ENCODE results near the gene SLC12A4. TPM values are rescaled to one million over a fixed set of nuclear protein-coding genes. Genes with fewer than 3 reads are reported as not detected.

Gene SLC12A4
- total and polyA plus RNA-seq, 2 of the 13 experiments (the other 11 are each of a cell fraction or from before 2014, with no cell fraction given): 65.1 to 84.3 TPM

- TF ChIP-seq ZNF318 (CRISPR knock-in tag; IDR thresholded peaks at IDR 0.05) (no peak), SNAPC4 (CRISPR knock-in tag; IDR thresholded peaks at IDR 0.05) (no peak), SIN3B (IDR thresholded peaks at IDR 0.05; ENCODE audit: low read length) (no peak), ZUFSP (CRISPR knock-in tag; IDR thresholded peaks at IDR 0.05; ENCODE audit: borderline replicate concordance) (no peak), THYN1 (CRISPR knock-in tag; IDR thresholded peaks at IDR 0.05; ENCODE audit: borderline replicate concordance, low read depth) (no peak), ZNF496 (CRISPR knock-in tag; IDR thresholded peaks at IDR 0.05; ENCODE audit: insufficient replicate concordance) (no peak), HES4 (CRISPR knock-in tag; IDR thresholded peaks at IDR 0.05; ENCODE audit: borderline replicate concordance) (no peak), ZNF20 (CRISPR knock-in tag; IDR thresholded peaks at IDR 0.05) (no peak), PLSCR1 (CRISPR knock-in tag; IDR thresholded peaks at IDR 0.05; ENCODE audit: borderline replicate concordance) (no peak), ATF7-NPFF (CRISPR knock-in tag; IDR thresholded peaks at IDR 0.05; ENCODE audit: low read depth) (no peak)
Measured at GRCh38 chr16:67939507-67940445, 28.7 kb downstream of the SLC12A4 start (continued).
